Activated CD4-positive, alpha-beta T cell treated with anti-CD3 and anti-CD28 coated beads, Interleukin-2, amount 50 U/mL, for 48 hours (primary cell): ENCODE measurements around the gene PHACTR2.
"Not testable (repeated sequence)": the region's sequence is repeated elsewhere in the genome, so short reads cannot be mapped to it uniquely, and the experiment has no call there.

ENCODE experiments used
- DNase-seq, 2 experiments: peaks; one replicate each; pipeline ENCODE4 v3.0.0-alpha.2; 2020

PHACTR2 gene

DNA sequence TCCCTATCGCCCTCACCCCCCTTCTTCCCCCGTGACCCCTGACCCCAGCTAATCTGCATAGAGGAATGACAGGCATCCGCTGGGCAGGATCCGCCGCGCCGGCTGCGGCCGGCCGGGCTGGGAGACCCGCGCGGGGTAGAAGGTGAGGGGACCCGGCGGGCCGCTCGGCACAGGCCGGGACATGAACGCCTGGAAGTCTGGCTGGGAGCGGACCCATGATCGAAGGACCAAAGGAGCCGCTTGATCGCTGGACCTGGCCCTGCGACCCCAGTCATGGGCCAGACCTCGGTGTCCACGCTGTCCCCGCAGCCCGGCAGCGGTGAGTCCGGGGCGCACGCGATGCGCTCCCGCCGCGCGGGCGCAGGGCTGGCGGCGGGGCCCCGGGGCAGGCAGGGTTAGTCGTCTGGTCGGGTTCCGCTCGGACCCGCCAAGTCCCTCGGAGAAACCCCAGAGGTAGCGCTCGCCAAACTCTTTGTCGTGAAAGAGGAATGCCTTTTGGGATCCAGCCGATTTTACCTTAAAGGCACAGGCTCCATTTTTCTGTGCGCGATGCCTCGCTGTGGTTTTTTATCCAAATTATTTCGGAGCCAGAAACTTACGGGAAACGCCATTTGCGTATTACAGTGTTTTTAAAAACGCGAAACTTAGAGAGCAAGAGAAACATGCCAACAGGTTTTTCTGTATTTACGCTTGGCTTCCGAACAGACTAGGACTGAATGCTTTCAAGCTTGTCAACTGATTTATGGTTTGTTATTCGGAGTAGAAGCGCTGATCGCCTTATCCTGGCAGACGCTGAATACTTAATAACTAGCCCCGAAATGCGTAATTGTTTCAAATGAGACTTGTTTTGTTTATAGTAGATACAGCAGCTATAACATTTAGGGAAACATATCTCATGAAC is at the start of gene PHACTR2:
TSS of gene PHACTR2 (plus strand) at position 75 of the 901 bp plus-strand sequence. CDS start at position 274, 199 bp downstream.
- DNase-seq: peak; percentile 57 to 58

DNA sequence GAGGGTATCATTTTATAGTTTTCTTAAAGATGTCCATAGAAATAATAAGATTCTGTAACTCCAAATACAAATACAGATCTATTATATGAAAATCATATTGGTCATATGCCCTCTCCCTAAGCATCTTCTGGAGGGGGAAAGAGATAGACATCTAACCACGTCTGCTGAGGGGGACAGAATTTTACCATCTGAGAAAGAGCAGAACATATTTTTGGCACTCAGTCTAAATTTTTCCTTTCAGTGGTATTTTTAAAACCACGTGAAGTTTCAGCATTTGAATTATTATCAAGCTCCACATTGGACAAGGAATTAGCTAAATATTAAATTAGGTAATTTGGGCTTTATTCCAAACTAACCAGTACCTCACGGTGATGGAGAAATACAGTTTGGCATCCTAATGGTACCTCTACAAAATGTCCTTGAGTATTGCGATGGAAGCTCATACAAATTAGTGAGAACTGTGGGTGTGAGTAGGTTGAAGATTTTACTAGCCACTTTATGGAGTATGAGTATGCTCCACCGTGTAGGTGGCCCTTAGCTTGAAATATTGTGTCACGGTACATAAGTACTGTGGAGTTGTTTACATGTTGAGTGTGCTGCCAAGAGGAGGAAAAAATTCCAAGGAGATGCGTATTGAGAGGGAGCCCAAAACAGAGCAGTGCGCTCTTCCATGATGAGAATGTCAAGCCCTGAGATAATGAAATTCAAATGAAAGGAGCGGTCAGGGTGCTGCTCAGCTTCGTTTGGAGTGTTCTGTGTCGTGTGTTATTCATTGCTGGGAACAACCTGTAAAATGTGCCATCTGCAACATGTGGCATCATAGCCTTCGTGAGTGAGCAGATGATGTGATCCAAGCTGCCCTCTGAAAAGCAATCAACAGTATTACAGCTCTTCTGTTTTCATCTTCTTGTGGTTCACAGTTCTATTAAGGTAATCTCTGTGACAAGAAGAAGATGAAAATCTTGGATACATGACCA is 48.4 kb upstream of the PHACTR2 start:
- DNase-seq: no peak

DNA sequence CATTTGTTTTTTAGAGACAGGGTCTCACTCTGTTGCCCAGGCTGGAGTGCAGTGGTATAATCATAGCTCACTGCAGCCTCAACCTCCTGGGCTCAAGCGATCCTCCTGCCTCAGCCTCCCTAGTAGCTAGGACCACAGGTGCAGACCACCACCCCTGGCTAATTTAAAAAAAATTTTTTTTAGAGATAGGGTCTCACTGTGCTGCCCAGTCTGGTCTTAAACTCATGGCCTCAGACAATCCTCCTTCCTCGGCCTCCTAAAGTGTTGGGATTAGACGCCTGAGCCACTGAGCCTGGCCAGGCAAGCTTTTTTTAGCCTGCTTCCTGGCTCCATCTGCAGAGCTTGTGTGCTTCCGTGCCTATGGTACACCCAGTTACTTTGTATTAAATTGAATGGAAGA is 46.6 kb upstream of the PHACTR2 start:
- DNase-seq: not testable (repeated sequence)

DNA sequence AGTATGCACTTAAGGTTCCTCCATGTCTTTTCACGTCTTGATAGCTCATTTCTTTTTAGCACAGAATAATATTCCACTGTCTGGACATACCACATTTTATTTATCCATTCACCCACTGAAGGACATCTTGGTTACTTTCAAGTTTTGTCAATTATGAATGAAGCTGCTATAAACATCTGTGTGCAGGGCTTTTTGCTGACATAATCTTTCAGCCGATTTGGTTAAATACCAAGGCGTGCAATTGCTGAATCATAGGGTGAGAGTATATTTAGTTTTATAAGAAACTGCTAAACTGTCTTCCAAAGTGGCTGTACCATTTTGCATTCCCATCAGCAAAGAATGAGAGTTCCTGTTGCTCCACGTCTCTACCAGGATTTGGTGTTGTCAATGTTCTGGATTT is 44.9 kb upstream of the PHACTR2 start:
- no peak for DNase-seq

DNA sequence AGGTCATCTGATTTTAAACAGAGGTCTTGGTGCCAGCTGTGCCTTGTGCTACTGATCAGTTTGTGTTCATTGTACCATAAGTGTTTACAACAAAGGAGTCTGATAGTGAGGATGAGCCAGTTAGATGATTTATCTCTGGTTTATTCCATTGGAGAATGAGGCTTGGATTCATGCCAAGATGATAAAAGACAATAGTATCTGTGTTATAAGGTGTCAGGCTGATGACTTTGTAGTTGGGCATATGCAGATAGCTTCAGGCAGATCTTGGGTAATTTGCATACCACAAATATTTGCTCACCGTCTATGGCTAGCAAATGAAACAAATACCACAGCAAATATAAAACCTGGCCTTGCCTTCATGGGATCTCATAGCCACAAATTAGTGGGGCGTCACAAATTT is 43.3 kb upstream of the PHACTR2 start:
- DNase-seq: no peak

DNA sequence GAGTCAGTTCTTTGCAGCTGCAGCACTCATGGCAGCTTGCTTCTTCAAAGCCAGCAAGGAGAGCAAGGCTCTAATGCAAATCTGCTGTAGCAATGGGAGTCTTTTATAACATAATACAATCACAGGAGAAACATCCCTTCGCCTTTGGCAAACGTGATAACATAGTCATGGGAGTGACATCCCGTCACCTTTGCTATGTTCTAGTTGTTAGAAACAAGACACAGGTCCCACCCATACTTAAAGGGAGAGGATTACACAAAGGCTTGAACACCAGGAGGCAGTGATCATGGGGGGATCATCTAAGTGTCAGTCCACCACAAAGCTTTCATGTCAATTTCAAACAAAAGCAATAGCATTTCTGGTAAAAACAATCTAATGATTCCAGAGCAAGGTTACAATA is 40.1 kb upstream of the PHACTR2 start:
- no peak for DNase-seq

DNA sequence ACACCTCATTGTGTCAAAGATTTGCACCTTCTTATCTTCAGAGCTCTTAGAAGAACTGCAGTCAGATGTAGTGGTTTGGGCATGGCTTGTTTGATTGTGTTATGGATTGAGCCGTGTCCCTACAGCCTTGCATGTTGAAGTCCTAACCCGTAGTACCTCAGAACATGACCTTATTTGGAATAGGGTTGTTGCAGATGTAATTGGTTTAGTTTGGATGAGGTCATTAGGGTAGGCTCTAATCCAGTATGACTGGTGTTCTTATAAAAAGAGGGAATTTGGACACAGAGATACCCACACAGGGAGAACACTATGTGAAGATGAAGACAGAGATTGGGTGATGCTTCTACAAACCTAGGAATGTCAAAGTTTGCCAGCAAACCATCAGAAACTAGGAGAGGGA is 35.4 kb upstream of the PHACTR2 start:
- DNase-seq: no peak

DNA sequence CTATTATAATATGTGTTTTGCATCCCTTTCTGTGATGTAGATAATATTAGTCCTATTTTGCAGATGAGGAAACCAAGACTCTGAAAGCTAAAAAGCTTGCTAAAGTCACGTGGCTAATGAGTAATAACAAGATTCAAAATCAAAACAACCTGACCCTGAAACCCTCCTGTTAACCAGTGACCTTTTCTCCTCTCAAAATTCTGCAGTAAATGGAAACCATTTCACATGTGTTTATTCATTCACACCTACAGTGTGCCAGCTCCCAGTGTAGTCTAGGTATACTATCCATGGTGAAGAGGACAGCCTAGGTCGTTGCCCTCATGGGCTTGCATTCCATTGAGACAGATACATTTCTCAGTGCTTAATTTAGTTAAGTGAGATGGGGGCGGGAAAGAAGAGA is 30.6 kb upstream of the PHACTR2 start:
- no peak for DNase-seq

DNA sequence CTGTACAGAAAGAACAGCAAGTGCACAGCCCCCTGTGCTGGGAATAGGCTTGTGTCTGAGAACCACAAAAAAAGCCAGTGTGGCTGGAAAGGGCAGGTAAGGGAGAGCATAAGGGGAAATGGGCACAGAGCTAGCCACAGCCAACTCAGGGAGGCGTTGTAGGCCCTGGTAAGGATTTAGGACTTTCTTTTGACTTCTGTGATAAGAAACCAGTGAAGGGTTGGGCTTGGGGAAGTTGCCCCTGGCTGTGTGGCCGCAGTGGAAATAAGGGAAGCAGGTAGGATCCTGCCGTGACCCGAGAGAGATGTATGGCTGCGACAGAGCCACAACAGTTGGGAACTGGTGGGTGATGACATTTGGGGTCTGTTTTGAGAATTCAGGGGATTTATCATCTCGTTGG is 30.0 kb upstream of the PHACTR2 start:
- no peak for DNase-seq

DNA sequence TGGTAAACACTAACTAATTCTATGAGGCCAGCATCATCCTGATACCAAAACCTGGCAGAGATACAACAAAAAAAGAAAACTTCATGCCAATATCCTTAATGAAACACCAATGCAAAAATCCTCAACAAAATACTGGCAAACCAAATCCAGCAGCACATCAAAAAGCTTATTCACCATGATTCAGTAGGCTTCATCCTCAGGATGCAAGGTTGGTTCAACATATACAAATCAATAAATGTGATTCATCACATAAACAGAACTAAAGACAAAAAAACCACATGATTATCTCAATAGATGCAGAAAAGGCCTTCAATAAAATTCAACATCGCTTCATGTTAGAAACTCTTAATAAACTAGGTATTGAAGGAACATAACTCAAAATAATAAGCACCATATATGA is 28.4 kb upstream of the PHACTR2 start:
- not testable (repeated sequence) for DNase-seq

DNA sequence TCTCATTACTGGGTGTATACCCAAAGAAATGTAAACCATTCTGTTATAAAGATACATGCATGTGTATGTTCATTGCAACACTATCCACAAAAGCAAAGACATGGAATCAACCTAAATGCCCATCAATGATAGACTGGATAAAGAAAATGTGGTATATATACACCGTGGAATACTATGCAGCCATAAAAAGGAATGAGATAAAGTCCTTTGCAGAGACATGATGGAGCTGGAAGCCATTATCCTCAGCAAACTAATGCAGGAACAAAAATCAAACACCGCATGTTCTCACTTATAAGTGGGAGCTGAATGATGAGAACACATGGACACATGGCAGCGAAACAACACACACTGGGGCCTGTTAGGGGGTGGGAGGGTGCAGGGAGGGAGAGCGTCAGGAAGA is 26.4 kb upstream of the PHACTR2 start:
- DNase-seq: not testable (repeated sequence)

DNA sequence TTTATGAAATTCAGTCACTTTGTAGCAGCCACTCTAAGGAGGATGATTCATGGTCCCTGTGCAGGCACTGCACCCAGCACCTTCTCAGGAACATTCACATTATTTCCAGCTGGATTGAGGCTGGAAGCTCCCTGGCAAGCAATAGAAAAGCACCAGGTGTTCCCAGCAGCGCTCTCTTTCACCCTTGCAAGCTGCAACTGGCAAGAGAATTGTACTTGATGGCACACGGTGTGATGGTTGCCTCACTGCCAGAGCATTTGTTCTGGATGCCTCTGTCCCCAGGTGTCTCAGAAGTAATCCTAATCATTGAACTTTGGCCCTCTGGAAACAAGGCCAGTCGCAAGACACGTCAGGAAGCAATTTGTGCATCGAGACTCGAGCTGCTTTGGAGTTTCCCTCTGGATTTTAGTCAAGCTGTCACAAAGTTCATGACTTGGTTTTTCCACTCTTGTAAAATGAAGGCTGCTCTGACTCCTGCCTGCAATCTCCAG is 24.9 kb upstream of the PHACTR2 start:
- no peak for DNase-seq

DNA sequence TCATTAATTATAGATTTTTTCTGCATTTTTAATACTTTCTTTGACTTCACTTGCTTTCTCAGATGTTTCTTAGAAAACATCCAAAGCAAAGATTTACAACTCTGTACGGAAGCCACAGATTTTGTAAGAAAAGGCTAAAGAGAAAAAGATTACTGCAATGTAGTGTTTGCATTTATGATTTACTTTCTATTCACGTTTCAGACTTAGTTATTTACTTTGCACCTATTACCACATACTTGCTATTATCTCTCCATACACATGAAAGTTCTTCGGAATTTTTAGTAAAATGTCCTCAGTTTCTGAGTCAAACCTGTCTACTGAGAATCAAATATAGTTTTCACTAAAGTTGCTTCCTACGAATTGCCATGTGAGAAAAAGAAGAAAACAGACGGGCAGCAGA is 22.2 kb upstream of the PHACTR2 start:
- no peak for DNase-seq

DNA sequence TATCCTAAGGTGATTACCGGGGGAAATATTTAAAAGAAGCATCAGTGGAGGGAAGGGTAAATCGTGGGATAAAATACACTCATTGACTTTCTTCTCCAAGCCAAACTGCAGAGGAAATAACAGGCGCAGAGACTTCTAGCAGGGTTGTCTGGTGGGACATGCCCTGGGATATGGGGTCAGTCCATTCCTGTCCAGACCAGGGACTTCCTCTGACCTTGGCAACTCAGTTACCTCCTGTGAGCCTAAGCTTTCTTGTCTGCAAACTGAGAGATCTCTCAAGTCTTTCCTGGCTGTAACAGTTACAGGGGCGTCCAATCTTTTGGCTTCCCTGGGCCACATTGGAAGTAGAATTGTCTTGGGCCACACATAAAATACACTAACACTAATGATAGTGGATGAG is 21.7 kb upstream of the PHACTR2 start:
- no peak for DNase-seq

DNA sequence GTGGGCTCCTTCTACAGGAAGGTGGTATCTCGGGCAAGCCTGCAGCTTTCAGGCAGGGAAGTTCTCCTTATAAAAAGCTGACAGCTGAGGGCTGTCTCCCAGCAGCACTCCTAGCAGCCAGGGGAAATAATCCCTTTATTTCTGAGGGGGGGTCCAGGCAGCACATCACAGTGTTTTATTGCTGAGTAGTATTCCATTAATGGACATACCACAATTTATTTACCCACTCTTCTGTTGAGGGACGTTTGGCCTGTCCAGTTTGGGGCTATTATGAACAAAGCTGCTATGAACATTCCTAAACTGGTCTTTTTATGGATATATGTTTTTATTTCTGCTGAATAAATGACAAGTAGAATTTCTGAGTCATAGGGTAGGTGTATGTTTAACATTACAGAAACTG is 20.0 kb upstream of the PHACTR2 start:
- no peak for DNase-seq

DNA sequence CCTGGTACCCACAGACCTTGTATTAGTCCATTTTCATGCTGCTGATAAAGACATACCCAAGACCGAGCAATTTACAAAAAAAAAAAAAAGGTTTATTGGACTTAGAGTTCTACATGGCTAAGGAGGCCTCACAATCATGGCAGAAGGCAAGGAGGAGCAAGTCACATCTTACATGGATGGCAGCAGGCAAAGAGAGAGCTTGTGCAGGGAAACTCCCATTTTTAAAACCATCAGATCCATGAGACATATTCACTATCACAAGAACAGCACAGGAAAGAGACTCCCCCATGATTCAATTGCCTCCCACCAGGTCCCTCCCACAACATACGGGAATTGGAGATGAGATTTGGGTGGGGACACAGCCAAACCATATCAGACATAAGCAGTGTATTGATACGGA is 17.6 kb upstream of the PHACTR2 start:
- DNase-seq: not testable (repeated sequence)

DNA sequence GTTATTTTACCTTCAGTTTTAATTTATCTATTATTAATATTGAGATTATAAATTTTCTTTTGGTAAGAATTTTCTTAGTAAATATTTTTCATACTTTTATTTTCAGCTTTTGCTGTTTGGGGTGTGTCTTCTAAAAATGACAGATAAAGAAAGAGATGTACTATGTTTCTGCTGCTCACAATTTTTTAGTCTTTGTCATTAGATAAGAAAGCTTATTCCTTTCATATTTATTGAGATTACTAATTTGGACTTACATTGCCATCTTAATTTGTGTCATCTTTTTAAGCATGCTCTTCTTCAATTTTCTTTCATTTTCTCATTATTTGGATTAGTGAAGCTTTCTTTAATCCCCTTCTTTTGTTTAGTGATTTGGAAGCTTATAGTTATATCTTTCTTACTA is 13.6 kb upstream of the PHACTR2 start:
- DNase-seq: no peak

DNA sequence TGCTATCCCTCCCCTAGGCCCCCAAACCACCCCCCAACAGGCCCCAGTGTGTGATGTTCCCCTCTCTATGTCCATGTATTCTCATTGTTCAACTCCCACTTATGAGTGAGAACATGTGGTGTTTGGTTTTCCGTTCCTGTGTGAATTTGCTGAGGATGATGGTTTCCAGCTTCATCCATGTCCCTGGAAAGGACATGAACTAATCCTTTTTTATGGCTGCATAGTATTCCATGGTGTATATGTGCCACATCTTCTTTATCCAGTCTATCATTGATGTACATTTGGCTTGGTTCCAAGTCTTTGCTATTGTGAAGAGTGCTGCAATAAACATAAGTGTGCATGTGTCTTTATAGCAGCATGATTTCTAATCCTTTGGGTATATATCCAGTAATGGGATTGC is 11.8 kb upstream of the PHACTR2 start:
- not testable (repeated sequence) for DNase-seq

DNA sequence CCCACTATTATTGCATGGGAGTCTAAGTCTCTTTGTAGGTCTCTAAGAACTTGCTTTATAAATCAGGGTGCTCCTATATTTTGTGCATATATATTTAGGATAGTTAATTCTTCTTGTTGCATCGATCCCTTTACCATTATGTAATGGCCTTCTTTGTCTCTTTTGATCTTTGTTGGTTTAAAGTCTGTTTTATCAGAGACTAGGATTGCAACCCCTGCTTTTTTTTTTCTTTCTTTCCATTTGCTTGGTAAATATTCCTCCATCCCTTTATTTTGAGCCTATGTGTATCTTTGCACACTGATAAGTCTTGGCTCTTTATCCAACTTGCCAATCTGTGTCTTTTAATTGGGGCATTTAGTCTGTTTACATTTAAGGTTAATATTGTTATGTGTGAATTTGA is 8.3 kb upstream of the PHACTR2 start:
- DNase-seq: not testable (repeated sequence)

DNA sequence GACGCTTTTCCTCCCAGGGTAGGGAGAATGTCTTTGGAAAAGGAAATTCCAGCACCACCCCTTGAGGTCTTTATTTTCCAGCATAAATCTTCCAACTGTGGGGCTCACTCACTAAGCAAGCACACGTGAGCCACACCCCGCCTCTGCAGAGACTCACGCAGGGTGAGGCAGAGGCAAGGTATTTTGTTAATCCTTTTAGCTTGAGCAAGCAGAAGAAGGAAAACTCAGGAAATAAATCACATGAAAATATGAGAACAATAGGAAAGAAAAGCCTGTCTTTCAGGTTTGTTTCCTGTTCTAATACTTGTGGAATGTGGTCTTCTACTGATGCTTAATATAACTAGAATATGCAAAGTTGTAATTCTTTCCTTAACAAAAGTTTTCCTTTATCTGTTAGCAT is 4.1 kb upstream of the PHACTR2 start:
- DNase-seq: no peak

DNA sequence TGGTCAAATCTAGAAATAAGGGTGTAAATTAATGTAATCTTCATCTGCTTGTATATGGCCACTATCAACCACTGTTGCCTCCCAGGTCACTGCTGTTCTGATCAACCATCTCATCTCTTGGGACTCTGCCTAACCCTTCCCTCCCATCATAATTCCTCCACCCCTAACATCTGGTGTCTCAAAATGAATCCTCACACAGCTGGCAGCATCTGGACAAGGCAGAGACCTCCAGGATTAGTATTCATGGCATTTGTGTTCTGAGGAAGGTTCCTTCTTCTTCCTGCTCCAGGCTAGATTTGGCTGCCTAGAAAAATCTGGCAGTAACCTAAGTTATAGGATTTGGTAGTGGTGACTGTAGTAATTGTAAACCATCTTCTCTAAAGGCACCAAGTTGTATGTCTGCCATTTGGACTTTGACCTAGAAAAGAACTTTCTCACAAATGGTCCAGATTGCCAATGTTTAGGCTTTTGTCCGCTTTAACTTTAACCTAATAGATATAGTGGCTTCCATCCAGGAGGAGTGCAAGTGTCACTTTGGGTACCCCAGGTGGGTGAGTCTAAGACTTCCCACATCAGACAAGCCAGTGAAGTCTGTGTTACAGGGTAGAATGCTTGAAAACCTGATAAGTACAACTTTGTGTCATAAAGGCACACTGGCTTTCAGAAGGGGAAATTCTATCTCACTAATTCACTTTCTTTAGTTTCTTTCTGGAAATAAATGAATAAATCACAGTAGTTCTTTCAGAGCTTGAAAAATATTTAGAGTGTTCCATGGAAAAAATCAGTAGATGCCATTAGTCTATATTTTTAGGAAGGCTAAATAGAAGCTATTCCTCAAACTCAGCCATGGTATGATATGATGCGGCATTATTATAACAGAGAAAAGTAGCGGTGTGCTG is 3.0 kb upstream of the PHACTR2 start:
- DNase-seq: no peak

DNA sequence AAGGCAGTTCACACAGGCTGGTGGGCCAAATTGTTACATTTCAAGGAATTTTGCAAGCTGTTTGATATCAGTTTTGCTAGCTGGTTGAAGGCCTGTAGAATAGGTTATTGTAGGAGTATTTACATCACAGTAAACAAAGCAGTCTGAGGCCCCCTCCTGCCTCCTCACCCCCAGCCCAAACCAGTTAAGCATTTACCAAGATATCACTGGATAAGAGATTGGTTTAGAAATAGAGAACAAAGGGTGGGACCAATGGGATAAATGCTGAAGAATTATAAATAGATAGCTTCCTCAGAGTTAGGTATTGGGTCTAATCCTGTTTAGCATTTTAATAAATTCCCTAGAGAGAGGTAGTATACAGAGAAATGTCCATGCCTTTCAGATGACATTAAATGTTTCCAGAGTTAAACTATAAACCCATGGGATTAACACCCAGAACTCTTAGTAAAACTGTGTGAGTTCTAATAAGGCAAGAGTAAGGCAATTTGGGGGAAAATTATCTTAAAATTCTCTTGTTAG is 2.3 kb upstream of the PHACTR2 start:
- DNase-seq: no peak
